H9 (cell line): ENCODE results near the gene KCTD19. TPM values are rescaled to one million over a fixed set of nuclear protein-coding genes. Genes with fewer than 3 reads are reported as not detected.

Source experiments
- DNase-seq: peaks from one replicate; pipeline ENCODE4 v3.0.0-alpha.2; 2017
- H2AFZ ChIP-seq: one replicate; pipeline ENCODE4 v1.6.1; 2013; ENCODE audit warnings: mild to moderate bottlenecking, low read length, control low read depth, moderate library complexity
- H2AK5ac ChIP-seq: 2 replicates; pipeline ENCODE4 v1.6.1; 2013; ENCODE audit warnings: low read length, control low read depth, mixed read lengths; ENCODE audit not compliant: insufficient read length
- H2BK120ac ChIP-seq: one replicate; pipeline ENCODE4 v1.6.1; 2013; ENCODE audit warnings: low read depth, mild to moderate bottlenecking, low read length, control low read depth, inconsistent platforms; ENCODE audit not compliant: poor library complexity, severe bottlenecking
- H2BK12ac ChIP-seq: 2 replicates; pipeline ENCODE4 v1.6.1; 2013; ENCODE audit warnings: low read length, control low read depth, mixed read lengths, low read depth; ENCODE audit not compliant: insufficient read length
- H2BK15ac ChIP-seq: 2 replicates; pipeline ENCODE4 v1.6.1; 2013; ENCODE audit warnings: low read depth, low read length, control low read depth
- H2BK20ac ChIP-seq: one replicate; pipeline ENCODE4 v1.6.1; 2013; ENCODE audit warnings: low read depth, mild to moderate bottlenecking, low read length, control low read depth, inconsistent platforms; ENCODE audit not compliant: poor library complexity, severe bottlenecking
- H2BK5ac ChIP-seq: 2 replicates; pipeline ENCODE4 v1.6.1; 2013; ENCODE audit warnings: low read length, control low read depth, mixed read lengths; ENCODE audit not compliant: insufficient read length
- H3K14ac ChIP-seq: 2 replicates; pipeline ENCODE4 v1.6.1; 2013; ENCODE audit warnings: low read length, control low read depth; ENCODE audit not compliant: insufficient read depth
- H3K18ac ChIP-seq: 2 replicates; pipeline ENCODE4 v1.6.1; 2013; ENCODE audit warnings: low read depth, mild to moderate bottlenecking, mixed read lengths, low read length, control low read depth; ENCODE audit not compliant: insufficient read length
- H3K23ac ChIP-seq: 2 replicates; pipeline ENCODE4 v1.6.1; 2013; ENCODE audit warnings: low read length, control low read depth, mixed read lengths, low read depth; ENCODE audit not compliant: insufficient read length
- H3K23me2 ChIP-seq: 2 replicates; pipeline ENCODE4 v1.6.1; 2013; ENCODE audit warnings: low read depth, mild to moderate bottlenecking, mixed read lengths, low read length, control low read depth; ENCODE audit not compliant: insufficient read length, poor library complexity, severe bottlenecking
- H3K27ac ChIP-seq: 2 replicates; pipeline ENCODE4 v1.5.1; 2013; ENCODE audit warnings: low read length, control low read depth, mixed read lengths, low read depth; ENCODE audit not compliant: insufficient read length
- H3K27me3 ChIP-seq: 2 replicates; pipeline ENCODE4 v1.6.1; 2013; ENCODE audit warnings: low read length, control low read depth, inconsistent platforms; ENCODE audit not compliant: insufficient read depth
- H3K4ac ChIP-seq: 2 replicates; pipeline ENCODE4 v1.6.1; 2013; ENCODE audit warnings: low read depth, mild to moderate bottlenecking, control low read depth, inconsistent platforms, low read length, moderate library complexity
- H3K4me1 ChIP-seq: 2 replicates; pipeline ENCODE4 v1.6.1; 2013; ENCODE audit warnings: low read length, control low read depth, inconsistent platforms; ENCODE audit not compliant: insufficient read depth
- H3K4me2 ChIP-seq: 2 replicates; pipeline ENCODE4 v1.6.1; 2013; ENCODE audit warnings: low read length, control low read depth, mixed read lengths; ENCODE audit not compliant: insufficient read length, insufficient read depth
- H3K56ac ChIP-seq: 2 replicates; pipeline ENCODE4 v1.6.1; 2013; ENCODE audit warnings: low read depth, mild to moderate bottlenecking, mixed read lengths, low read length, control low read depth; ENCODE audit not compliant: insufficient read length
- H3K79me1 ChIP-seq: 2 replicates; pipeline ENCODE4 v1.6.1; 2013; ENCODE audit warnings: low read depth, mild to moderate bottlenecking, moderate library complexity, low read length, control low read depth, inconsistent platforms; ENCODE audit not compliant: insufficient read depth, poor library complexity, severe bottlenecking
- H3K79me2 ChIP-seq: 2 replicates; pipeline ENCODE4 v1.6.1; 2013; ENCODE audit warnings: low read length, control low read depth, inconsistent platforms; ENCODE audit not compliant: insufficient read depth
- H3K9ac ChIP-seq: 2 replicates; pipeline ENCODE4 v1.6.1; 2013; ENCODE audit warnings: low read length, control low read depth, mixed read lengths; ENCODE audit not compliant: insufficient read length; ENCODE audit errors: extremely low read depth
- H3K9me3 ChIP-seq: one replicate; pipeline ENCODE4 v1.6.1; 2013; ENCODE audit warnings: low read depth, low read length, inconsistent platforms; ENCODE audit not compliant: control insufficient read depth
- H3T11ph ChIP-seq: one replicate; pipeline ENCODE4 v1.6.1; 2013; ENCODE audit warnings: mild to moderate bottlenecking, low read length, control low read depth, inconsistent platforms
- H4K20me1 ChIP-seq: one replicate; pipeline ENCODE4 v1.6.1; 2013; ENCODE audit not compliant: control insufficient read depth, insufficient read length, insufficient read depth
- H4K5ac ChIP-seq: 2 replicates; pipeline ENCODE4 v1.6.1; 2013; ENCODE audit warnings: low read depth, mild to moderate bottlenecking, mixed read lengths, low read length, control low read depth; ENCODE audit not compliant: insufficient read length
- H4K8ac ChIP-seq: replicated peaks from 2 replicates; pipeline ENCODE4 v1.6.1; 2013; ENCODE audit warnings: low read length, control low read depth, mixed read lengths, low read depth; ENCODE audit not compliant: insufficient read length
- H4K91ac ChIP-seq: 2 replicates; pipeline ENCODE4 v1.6.1; 2013; ENCODE audit warnings: low read depth, mild to moderate bottlenecking, moderate library complexity, mixed read lengths, low read length, control low read depth; ENCODE audit not compliant: insufficient read length
- H3K27ac Mint-ChIP-seq, 3 experiments: 2 replicates in 2 of 3; 3 replicates in 1 of 3; pipeline ENCODE4 v1.8.0; 2020 to 2021; ENCODE audit warnings: mixed read lengths in 3 of 3, mild to moderate bottlenecking in 1 of 3, moderate library complexity in 1 of 3
- H3K27me3 Mint-ChIP-seq: 2 replicates; pipeline ENCODE4 v1.8.0; 2021; ENCODE audit warnings: low read depth, mild to moderate bottlenecking, moderate library complexity, mixed read lengths
- H3K36me3 Mint-ChIP-seq, 3 experiments: 2 replicates in 2 of 3; 3 replicates in 1 of 3; pipeline ENCODE4 v1.8.0; 2020 to 2021; ENCODE audit warnings: low read depth in 3 of 3, mixed read lengths in 3 of 3; ENCODE audit not compliant: insufficient read depth in 1 of 3
- H3K4me1 Mint-ChIP-seq, 2 experiments: 2 replicates each; pipeline ENCODE4 v1.8.0; 2020; ENCODE audit warnings: mixed read lengths in 2 of 2
- H3K4me3 Mint-ChIP-seq, 2 experiments: 2 replicates in 1 of 2; 3 replicates in 1 of 2; pipeline ENCODE4 v1.8.0; 2020 to 2021; ENCODE audit warnings: mild to moderate bottlenecking in 2 of 2, mixed read lengths in 2 of 2, moderate library complexity in 1 of 2
- H3K9me3 Mint-ChIP-seq, 2 experiments: 2 replicates in 1 of 2; 3 replicates in 1 of 2; pipeline ENCODE4 v1.8.0; 2020; ENCODE audit warnings: mild to moderate bottlenecking in 2 of 2, mixed read lengths in 2 of 2, moderate library complexity in 1 of 2
- WGBS: extraction: QIAGEN DNeasy Blood & Tissue Kit; methylation state at CpG from one replicate; pipeline ENCODE4 v1.1.7; 2013; ENCODE audit warnings: missing lambda C conversion rate, low lambda C conversion rate, mixed read lengths; ENCODE audit not compliant: insufficient read length; ENCODE audit errors: extremely low coverage; 5-methylcytosine and 5-hydroxymethylcytosine counted together
- total RNA-seq: library from RNA; stranded (reverse); gene quantifications from 2 replicates; pipeline ENCODE4 v1.2.1, GENCODE V29; 2021
- TF ChIP-seq, protein P1 (sequence below): fragments of 200-600 bp; sonication (generic); conservative IDR thresholded peaks from 3 replicates; pipeline ENCODE4 v1.8.0; 2021; ENCODE audit warnings: antibody characterized with exemption, mild to moderate bottlenecking

Gene KCTD19
- total RNA-seq, 1 experiment from 2014 or later: 0.13 TPM

DNA sequence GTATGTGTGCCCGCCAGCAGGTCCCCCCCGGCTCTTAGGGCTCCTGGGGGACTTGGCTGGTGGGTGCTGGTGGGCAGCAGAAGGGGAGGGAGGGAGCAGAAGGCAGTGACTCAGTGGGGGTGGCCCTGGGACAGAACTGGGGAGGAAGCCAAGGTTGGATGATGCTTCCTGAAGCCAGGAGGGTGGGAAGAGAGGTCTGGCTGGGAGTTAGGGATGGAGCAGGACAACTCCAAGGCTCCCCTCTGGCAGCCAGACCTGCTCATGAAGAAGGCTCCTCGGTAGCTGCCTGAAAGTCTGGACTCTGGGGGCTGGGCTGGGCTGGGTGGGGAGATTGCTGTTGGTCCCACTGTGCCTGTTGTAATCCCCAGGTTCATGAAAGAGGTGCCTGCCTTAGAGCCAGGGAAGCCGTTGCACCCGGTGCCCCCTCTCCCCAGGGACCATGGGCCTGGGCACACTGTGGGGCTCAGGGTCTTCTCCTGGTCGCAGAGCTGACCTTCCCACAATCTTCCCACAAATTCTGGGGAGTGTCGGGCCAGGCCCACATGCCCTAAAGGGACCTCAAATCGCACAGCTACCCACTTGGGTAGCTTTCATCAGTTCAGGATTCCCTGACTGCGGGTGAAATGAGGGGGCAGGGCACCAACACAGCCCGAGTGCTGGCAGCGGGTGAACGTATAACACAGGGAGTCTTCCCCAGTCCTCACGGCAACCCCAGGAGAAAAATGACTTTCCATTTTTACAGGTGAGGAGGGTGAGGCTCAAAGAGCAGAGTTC, 48.4 kb downstream of the KCTD19 start:
- WGBS: no CpG with 5 or more reads among the region's 13 CpGs
- Histone ChIP-seq H2BK20ac (no peak overlapping the region), H3K14ac (no peak overlapping the region), H3K9me3 (no peaks in the 10 kb centered on the region), H3K79me1 (no peaks in the 10 kb centered on the region), H3K27me3 (no peaks in the 10 kb centered on the region), H4K5ac (no peak overlapping the region), H3K23ac (no peak overlapping the region), H4K8ac (no peak overlapping the region), H3K27ac (no peak overlapping the region), H2BK5ac (no peak overlapping the region), H2AFZ (no peak overlapping the region), H2BK120ac (no peak overlapping the region), H3K4me2 (peak overlapping the region; percentile 41), H3K4ac (no peak overlapping the region), H3K4me1 (no peaks in the 10 kb centered on the region), H3K18ac (no peak overlapping the region), H2BK12ac (no peak overlapping the region), H3K79me2 (no peaks in the 10 kb centered on the region), H2BK15ac (no peak overlapping the region), H4K20me1 (no peaks in the 10 kb centered on the region), H3T11ph (no peak overlapping the region), H3K56ac (no peak overlapping the region), H3K9ac (no peak overlapping the region), H3K23me2 (peaks cover 6% of the 10 kb centered on the region), H2AK5ac (no peak overlapping the region), H4K91ac (no peak overlapping the region)
- TF ChIP-seq, protein P1, sequence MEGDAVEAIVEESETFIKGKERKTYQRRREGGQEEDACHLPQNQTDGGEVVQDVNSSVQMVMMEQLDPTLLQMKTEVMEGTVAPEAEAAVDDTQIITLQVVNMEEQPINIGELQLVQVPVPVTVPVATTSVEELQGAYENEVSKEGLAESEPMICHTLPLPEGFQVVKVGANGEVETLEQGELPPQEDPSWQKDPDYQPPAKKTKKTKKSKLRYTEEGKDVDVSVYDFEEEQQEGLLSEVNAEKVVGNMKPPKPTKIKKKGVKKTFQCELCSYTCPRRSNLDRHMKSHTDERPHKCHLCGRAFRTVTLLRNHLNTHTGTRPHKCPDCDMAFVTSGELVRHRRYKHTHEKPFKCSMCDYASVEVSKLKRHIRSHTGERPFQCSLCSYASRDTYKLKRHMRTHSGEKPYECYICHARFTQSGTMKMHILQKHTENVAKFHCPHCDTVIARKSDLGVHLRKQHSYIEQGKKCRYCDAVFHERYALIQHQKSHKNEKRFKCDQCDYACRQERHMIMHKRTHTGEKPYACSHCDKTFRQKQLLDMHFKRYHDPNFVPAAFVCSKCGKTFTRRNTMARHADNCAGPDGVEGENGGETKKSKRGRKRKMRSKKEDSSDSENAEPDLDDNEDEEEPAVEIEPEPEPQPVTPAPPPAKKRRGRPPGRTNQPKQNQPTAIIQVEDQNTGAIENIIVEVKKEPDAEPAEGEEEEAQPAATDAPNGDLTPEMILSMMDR: no peak; the same call in 2 of the 3 replicates
- no peaks in the 10 kb centered on the region for H3K9me3 Mint-ChIP-seq
- H3K4me1 Mint-ChIP-seq: peaks cover 3% of the 10 kb centered on the region in 2 experiments; a peak in 3 of 4 replicates
- peak overlapping the region; percentile 70 to 81 for H3K4me3 Mint-ChIP-seq
- H3K27ac Mint-ChIP-seq: no peak overlapping the region
- H3K27me3 Mint-ChIP-seq: peaks cover 12% of the 10 kb centered on the region
- no peak for DNase-seq
- peaks cover 0 to 12% (median 4%) of the 10 kb centered on the region in 3 experiments; a peak in 3 of 7 replicates for H3K36me3 Mint-ChIP-seq
